ENCODE data around the gene CRBN.

Gene CRBN

GRCh38 chr3:3109407-3110298, 69.8 kb downstream of the CRBN start:
- no peak for DNase-seq

GRCh38 chr3:3107858-3108257, 71.6 kb downstream of the CRBN start:
- DNase-seq, result no peak

GRCh38 chr3:3107181-3107580, 72.3 kb downstream of the CRBN start:
- no peak for DNase-seq

- DNase-seq, result no peak
These were observed 73.7 kb downstream of the CRBN start for GRCh38 chr3:3105815-3106214.

- no peak for DNase-seq
These were observed 74.2 kb downstream of the CRBN start for GRCh38 chr3:3105246-3105645.

GRCh38 chr3:3102751-3103150, 76.7 kb downstream of the CRBN start:
- no peak for DNase-seq

GRCh38 chr3:3101660-3102458, 77.6 kb downstream of the CRBN start:
- no peak for DNase-seq

Measured in activated effector memory CD4-positive, alpha-beta T cell treated with Interleukin-2 at 50 U/mL for 16 hours (primary cell).